Osteoblast (primary cell): ENCODE data around the gene ZNF593OS. TPM values are rescaled to one million over a fixed set of nuclear protein-coding genes. Genes with fewer than 3 reads are reported as not detected.

Experiments used
- DNase-seq: peaks from one replicate; pipeline ENCODE4 v3.0.0; 2011; ENCODE audit warnings: low spot score, mixed read lengths; ENCODE audit not compliant: insufficient read length; ENCODE audit errors: missing footprints
- H2AFZ ChIP-seq: 2 replicates; pipeline ENCODE4 v1.6.0; 2011; ENCODE audit warnings: mild to moderate bottlenecking, low read length
- H3K27ac ChIP-seq: 2 replicates; pipeline ENCODE4 v1.5.1; 2011; ENCODE audit warnings: mild to moderate bottlenecking, low read depth, low read length, moderate library complexity
- H3K27me3 ChIP-seq: 2 replicates; pipeline ENCODE4 v1.6.0; 2012; ENCODE audit warnings: mild to moderate bottlenecking, control low read depth, inconsistent platforms, low read length, moderate library complexity; ENCODE audit not compliant: insufficient read depth
- H3K36me3 ChIP-seq: 2 replicates; pipeline ENCODE4 v1.5.1; 2011; ENCODE audit warnings: mild to moderate bottlenecking, low read length, control low read depth, moderate library complexity; ENCODE audit not compliant: insufficient read depth
- H3K4me1 ChIP-seq: 2 replicates; pipeline ENCODE4 v1.5.1; 2011; ENCODE audit warnings: mild to moderate bottlenecking, low read length, control low read depth, moderate library complexity; ENCODE audit not compliant: insufficient read depth
- H3K4me2 ChIP-seq: 2 replicates; pipeline ENCODE4 v1.6.0; 2011; ENCODE audit warnings: mild to moderate bottlenecking, low read length; ENCODE audit not compliant: insufficient read depth
- H3K4me3 ChIP-seq: fragments of 200-600 bp; sonication (generic); 3 replicates; pipeline ENCODE4 v1.5.1; 2012; ENCODE audit warnings: mild to moderate bottlenecking, low read length, inconsistent platforms; ENCODE audit not compliant: insufficient read depth
- H3K79me2 ChIP-seq: 2 replicates; pipeline ENCODE4 v1.6.0; 2012; ENCODE audit warnings: mild to moderate bottlenecking, low read length, control low read depth, inconsistent platforms; ENCODE audit not compliant: insufficient read depth
- H3K9me3 ChIP-seq: 2 replicates; pipeline ENCODE4 v1.5.1; 2011; ENCODE audit warnings: low read depth, low read length, control low read depth
- H4K20me1 ChIP-seq: 2 replicates; pipeline ENCODE4 v1.6.0; 2012; ENCODE audit warnings: mild to moderate bottlenecking, low read length, control low read depth; ENCODE audit not compliant: insufficient read depth
- CTCF ChIP-seq: IDR thresholded peaks from 2 replicates; pipeline ENCODE4 v1.5.1; 2011; ENCODE audit warnings: mild to moderate bottlenecking, low read depth, low read length, moderate library complexity; ENCODE audit errors: extremely low read depth
- total RNA-seq: library from RNA; depleted of rRNA; stranded (reverse); fragments of >200 nt; gene quantifications from 2 replicates; pipeline ENCODE4 v1.2.3, GENCODE V29; 2012

The ZNF593OS gene
- total RNA-seq, 1 donor: not detected

DNA sequence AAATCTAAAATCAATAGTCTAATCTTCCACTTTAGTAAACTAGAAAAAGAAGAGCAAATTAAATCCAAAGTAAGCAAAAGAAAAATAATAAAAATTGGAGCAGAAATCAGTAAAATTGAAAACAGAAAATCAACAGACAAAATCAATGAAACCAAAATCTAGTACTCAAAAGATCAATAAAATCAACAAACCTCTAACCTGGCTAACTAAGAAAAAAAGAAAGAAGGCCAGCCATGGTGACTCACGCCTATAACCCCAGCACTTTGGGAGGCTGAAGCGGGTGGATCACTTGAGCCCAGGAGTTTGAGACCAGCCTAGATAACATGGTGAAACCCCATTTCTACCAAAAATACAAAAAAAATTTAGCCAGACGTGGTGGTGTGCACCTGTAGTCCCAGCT, 37.2 kb downstream of the ZNF593OS start:
- Histone ChIP-seq H2AFZ (no peak overlapping the region), H3K27ac (no peak overlapping the region), H3K27me3 (no peaks in the 10 kb centered on the region), H3K4me3 (no peak overlapping the region), H4K20me1 (no peaks in the 10 kb centered on the region), H3K79me2 (no peaks in the 10 kb centered on the region), H3K36me3 (no peaks in the 10 kb centered on the region), H3K4me1 (no peaks in the 10 kb centered on the region), H3K9me3 (no peaks in the 10 kb centered on the region), H3K4me2 (no peak overlapping the region)
- DNase-seq: no peak
- TF ChIP-seq CTCF: no peak

DNA sequence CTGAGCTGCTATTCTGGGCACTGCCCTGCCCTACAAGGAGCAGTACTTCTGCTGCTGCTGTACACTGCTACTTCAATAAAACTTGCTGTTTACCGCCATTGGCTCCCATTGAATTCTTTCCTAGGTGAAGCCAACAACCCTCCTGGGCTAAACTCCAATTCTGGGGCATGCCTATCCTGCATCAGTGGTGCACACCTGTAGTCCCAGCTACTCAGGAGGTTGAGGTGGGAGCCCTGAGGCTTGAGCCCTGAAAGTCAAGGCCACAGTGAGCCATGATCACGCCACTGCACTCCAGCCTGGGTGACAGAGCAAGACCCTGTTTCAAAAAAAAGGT, 38.8 kb downstream of the ZNF593OS start:
- Histone ChIP-seq H3K27me3 (no peaks in the 10 kb centered on the region), H3K9me3 (no peaks in the 10 kb centered on the region), H3K27ac (no peak overlapping the region), H3K4me2 (no peak overlapping the region), H3K4me3 (no peak overlapping the region), H3K4me1 (no peaks in the 10 kb centered on the region), H3K79me2 (no peaks in the 10 kb centered on the region), H4K20me1 (no peaks in the 10 kb centered on the region), H3K36me3 (no peaks in the 10 kb centered on the region), H2AFZ (no peak overlapping the region)
- no peak for DNase-seq
- no peak for TF ChIP-seq CTCF

DNA sequence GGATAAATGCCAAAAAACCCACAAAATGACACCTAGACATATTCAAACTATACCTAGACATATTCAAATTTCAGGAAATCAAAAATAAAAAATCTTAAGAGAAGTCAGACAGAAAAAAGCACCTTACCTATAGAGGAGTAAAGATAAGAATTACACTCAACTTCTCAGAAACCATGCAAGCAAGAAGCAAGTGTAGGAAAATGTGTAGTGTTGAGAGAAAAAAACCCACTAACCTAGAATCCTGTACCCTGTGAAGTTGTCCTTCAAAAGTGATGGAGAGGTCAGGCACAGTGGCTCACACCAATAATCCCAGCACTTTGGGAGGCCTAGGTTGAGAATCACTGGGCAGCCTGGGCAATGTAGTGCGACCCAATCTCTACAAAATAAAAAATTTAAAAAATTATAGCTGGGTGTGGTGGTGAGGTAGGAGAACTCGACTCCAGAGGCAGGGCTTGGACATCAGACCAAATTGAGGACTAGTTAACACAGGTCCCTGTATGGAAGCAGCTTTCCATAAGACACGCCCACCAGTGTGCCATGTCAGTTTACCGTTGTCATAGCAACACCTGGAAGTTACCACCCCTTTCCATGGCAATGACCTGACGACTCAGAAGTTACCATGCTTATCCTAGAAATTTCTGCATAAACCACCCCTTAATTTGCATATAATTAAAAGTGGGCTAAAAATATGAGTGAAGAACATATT, 39.4 kb downstream of the ZNF593OS start:
- TF ChIP-seq CTCF: no peak
- DNase-seq: no peak
- no peak overlapping the region for H3K27ac ChIP-seq

GRCh38 chr1:26130695-26131094, 40.9 kb downstream of the ZNF593OS start:
- peaks cover 18% of the 10 kb centered on the region for H3K4me1 ChIP-seq
- no peaks in the 10 kb centered on the region for H3K79me2 ChIP-seq
- H3K4me3 ChIP-seq: no peak overlapping the region
- H3K4me2 ChIP-seq: no peak overlapping the region
- no peaks in the 10 kb centered on the region for H4K20me1 ChIP-seq
- H3K27ac ChIP-seq: no peak overlapping the region
- no peaks in the 10 kb centered on the region for H3K9me3 ChIP-seq
- no peaks in the 10 kb centered on the region for H3K36me3 ChIP-seq
- DNase-seq: no peak
- no peak for TF ChIP-seq CTCF
- H3K27me3 ChIP-seq: no peaks in the 10 kb centered on the region
- no peak overlapping the region for H2AFZ ChIP-seq

More for the DNA sequence above, 39.4 kb downstream of the ZNF593OS start:
- Histone ChIP-seq H3K4me1 (peaks cover 4% of the 10 kb centered on the region), H3K27me3 (no peaks in the 10 kb centered on the region), H3K4me3 (no peak overlapping the region), H3K4me2 (no peak overlapping the region), H3K9me3 (no peaks in the 10 kb centered on the region), H3K36me3 (no peaks in the 10 kb centered on the region), H4K20me1 (no peaks in the 10 kb centered on the region), H2AFZ (no peak overlapping the region), H3K79me2 (no peaks in the 10 kb centered on the region)
